Neural crest cell (in vitro differentiated cells): ENCODE results near the gene OPN1SW. TPM values are rescaled to one million over a fixed set of nuclear protein-coding genes. Genes with fewer than 3 reads are reported as not detected.

Source experiments
- DNase-seq: peaks from one replicate; pipeline ENCODE4 v3.0.0; 2021; ENCODE audit warnings: low read depth, mixed read lengths, low spot score
- H3K27ac Mint-ChIP-seq: one replicate; pipeline ENCODE4 v1.8.0; 2021; ENCODE audit warnings: mild to moderate bottlenecking, mixed read lengths; ENCODE audit not compliant: unreplicated experiment
- H3K27me3 Mint-ChIP-seq: 2 replicates; pipeline ENCODE4 v1.8.0; 2021; ENCODE audit warnings: low read depth, mild to moderate bottlenecking, mixed read lengths
- H3K36me3 Mint-ChIP-seq: 2 replicates; pipeline ENCODE4 v1.8.0; 2021; ENCODE audit warnings: low read depth, mild to moderate bottlenecking, mixed read lengths
- H3K4me1 Mint-ChIP-seq: 2 replicates; pipeline ENCODE4 v1.8.0; 2021; ENCODE audit warnings: mixed read lengths
- H3K4me3 Mint-ChIP-seq: one replicate; pipeline ENCODE4 v1.8.0; 2021; ENCODE audit warnings: mild to moderate bottlenecking, mixed read lengths
- H3K9me3 Mint-ChIP-seq: 2 replicates; pipeline ENCODE4 v1.8.0; 2021; ENCODE audit warnings: mixed read lengths
- CTCF ChIP-seq: fragments of 200-600 bp; sonication (generic); conservative IDR thresholded peaks from 2 replicates; pipeline ENCODE4 v1.5.0; 2021; ENCODE audit warnings: antibody characterized with exemption, mild to moderate bottlenecking
- total RNA-seq: library from RNA; stranded (reverse); gene quantifications from 2 replicates; pipeline ENCODE4 v1.2.1, GENCODE V29; 2021

OPN1SW gene
- total RNA-seq, 1 donor from 2014 or later, result not detected

- no peak for DNase-seq
- Mint-ChIP-seq H3K36me3 (no peaks in the 10 kb centered on the region), H3K27ac (no peak overlapping the region), H3K4me3 (peak overlapping the region; percentile 97), H3K9me3 (no peaks in the 10 kb centered on the region), H3K4me1 (peaks cover 33% of the 10 kb centered on the region), H3K27me3 (peaks cover 2% of the 10 kb centered on the region)
- TF ChIP-seq CTCF, result no peak
These were observed 38.2 kb downstream of the OPN1SW start for GRCh38 chr7:128737441-128737840.

- H3K9me3 Mint-ChIP-seq, result no peaks in the 10 kb centered on the region
- no peak for TF ChIP-seq CTCF
- no peak for DNase-seq
- H3K27me3 Mint-ChIP-seq, result peaks cover 13% of the 10 kb centered on the region
- H3K4me3 Mint-ChIP-seq, result peak overlapping the region; percentile 8
- no peak overlapping the region for H3K27ac Mint-ChIP-seq
- H3K4me1 Mint-ChIP-seq, result peaks cover 17% of the 10 kb centered on the region
- no peaks in the 10 kb centered on the region for H3K36me3 Mint-ChIP-seq
These were observed 40.2 kb downstream of the OPN1SW start for GRCh38 chr7:128735436-128735835.

- Mint-ChIP-seq H3K9me3 (no peaks in the 10 kb centered on the region), H3K27ac (no peak overlapping the region), H3K4me1 (peaks cover 12% of the 10 kb centered on the region), H3K36me3 (no peaks in the 10 kb centered on the region), H3K27me3 (peaks cover 13% of the 10 kb centered on the region), H3K4me3 (no peak overlapping the region)
- no peak for DNase-seq
- TF ChIP-seq CTCF, result no peak
These were observed 40.7 kb downstream of the OPN1SW start for GRCh38 chr7:128734890-128735289.

- Mint-ChIP-seq H3K27me3 (peaks cover 15% of the 10 kb centered on the region), H3K4me1 (peaks cover under 1% of the 10 kb centered on the region), H3K9me3 (no peaks in the 10 kb centered on the region), H3K27ac (no peak overlapping the region), H3K36me3 (no peaks in the 10 kb centered on the region), H3K4me3 (no peak overlapping the region)
- DNase-seq, result no peak
- no peak for TF ChIP-seq CTCF
These were observed 42.3 kb downstream of the OPN1SW start for GRCh38 chr7:128733278-128733645.

- Mint-ChIP-seq H3K4me3 (no peak overlapping the region), H3K4me1 (no peaks in the 10 kb centered on the region)
These were observed 42.9 kb downstream of the OPN1SW start for GRCh38 chr7:128732521-128733277.

More at GRCh38 chr7:128732521-128733277, 42.9 kb downstream of the OPN1SW start:
- H3K27me3 Mint-ChIP-seq, result peaks cover 17% of the 10 kb centered on the region
- TF ChIP-seq CTCF, result no peak
- no peak for DNase-seq
- H3K9me3 Mint-ChIP-seq, result no peaks in the 10 kb centered on the region
- H3K27ac Mint-ChIP-seq, result no peak overlapping the region
- H3K36me3 Mint-ChIP-seq, result no peaks in the 10 kb centered on the region
